ENCODE results near the gene CCDC183.

Gene CCDC183

DNA sequence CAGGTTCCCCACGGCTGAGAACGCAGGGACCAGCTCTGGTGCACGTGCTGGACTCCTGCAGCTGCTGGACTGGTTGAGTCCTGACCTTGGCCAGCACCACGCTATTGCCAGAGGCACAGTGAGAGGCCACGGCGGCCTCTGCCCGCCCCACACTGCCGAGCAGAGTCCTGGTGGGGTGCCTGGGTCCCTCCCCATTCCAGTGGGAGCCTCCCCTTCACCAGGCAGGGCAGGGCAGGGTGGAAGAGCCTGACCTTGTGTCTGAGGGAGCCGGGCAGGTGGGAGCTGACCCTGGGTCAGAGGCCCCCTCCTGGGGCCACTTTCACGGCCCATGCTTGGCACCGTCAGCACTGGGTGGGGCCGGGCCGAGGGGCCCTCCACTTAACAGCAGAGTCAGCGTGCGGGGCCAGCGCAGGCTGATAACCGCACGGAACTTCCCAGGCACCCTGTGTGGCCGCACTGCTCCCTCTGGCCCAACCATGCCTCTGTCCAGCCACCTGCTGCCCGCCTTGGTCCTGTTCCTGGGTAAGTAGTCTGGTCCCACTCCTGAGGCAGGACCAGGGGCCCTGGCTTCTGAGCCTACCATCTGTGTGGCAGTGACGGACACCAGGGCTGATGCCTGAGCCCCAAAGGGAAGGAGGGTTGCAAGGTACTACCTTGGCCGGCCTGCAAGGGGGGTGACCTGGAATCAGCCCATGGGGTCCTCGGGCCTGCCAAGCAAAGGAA is 56.0 kb downstream of the CCDC183 start, which contains the start of gene MAMDC4:
Gene MAMDC4 (plus strand): TSS at position 406 of the 723 bp plus-strand sequence. CDS start 71 bp downstream, at position 477.
- no peak for FAIRE-seq

DNA sequence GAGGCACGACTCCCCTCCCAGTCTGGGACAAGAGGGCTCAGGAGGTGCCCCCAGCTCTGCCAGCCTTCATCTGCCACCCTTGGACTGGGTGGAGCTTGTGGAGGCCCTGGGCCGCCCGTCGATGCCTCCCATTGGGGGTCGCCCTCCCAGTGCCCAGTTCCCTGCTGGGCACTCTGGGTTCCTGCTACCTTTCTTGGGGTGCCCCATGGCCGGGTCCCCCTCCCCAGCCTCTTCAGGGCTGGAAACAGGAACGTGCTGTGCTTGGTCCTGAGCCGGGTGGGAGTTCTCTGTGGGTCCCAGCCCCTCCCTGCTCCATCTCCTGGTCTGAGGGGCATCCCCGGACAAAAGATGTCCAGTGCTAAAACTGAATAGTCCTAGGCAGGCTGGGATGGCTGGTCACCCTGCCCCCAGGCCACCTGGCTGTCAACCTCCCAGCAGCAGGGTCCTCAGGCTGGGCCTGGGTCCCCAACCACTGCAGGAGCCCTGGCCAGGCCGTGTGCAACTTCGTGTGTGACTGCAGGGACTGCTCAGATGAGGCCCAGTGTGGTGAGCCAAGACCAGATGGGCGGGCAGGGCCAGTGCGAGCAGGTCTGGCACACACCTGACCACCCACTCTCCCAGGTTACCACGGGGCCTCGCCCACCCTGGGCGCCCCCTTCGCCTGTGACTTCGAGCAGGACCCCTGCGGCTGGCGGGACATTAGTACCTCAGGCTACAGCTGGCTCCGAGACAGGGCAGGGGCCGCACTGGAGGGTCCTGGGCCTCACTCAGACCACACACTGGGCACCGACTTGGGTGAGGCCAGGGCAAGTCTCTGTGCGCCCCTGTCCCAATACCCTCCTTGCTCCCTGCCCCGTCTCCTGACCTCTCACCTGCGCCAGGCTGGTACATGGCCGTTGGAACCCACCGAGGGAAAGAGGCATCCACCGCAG is 56.8 kb downstream of the CCDC183 start:
- FAIRE-seq: no peak

DNA sequence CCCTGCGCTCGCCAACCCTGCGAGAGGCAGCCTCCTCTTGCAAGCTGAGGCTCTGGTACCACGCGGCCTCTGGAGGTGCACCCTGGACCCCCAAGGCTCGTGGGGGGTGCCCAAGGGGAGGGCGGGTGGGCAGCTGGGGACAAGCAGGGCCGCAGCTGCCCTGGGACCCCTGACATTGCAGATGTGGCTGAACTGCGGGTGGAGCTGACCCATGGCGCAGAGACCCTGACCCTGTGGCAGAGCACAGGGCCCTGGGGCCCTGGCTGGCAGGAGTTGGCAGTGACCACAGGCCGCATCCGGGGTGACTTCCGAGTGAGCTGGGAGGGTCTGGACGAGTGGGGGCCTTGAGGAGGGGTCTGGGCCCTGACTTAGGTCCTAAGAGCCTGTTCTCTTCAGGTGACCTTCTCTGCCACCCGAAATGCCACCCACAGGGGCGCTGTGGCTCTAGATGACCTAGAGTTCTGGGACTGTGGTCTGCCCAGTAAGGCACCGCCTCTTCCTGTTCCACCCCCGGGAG is 57.5 kb downstream of the CCDC183 start:
- no peak for FAIRE-seq

DNA sequence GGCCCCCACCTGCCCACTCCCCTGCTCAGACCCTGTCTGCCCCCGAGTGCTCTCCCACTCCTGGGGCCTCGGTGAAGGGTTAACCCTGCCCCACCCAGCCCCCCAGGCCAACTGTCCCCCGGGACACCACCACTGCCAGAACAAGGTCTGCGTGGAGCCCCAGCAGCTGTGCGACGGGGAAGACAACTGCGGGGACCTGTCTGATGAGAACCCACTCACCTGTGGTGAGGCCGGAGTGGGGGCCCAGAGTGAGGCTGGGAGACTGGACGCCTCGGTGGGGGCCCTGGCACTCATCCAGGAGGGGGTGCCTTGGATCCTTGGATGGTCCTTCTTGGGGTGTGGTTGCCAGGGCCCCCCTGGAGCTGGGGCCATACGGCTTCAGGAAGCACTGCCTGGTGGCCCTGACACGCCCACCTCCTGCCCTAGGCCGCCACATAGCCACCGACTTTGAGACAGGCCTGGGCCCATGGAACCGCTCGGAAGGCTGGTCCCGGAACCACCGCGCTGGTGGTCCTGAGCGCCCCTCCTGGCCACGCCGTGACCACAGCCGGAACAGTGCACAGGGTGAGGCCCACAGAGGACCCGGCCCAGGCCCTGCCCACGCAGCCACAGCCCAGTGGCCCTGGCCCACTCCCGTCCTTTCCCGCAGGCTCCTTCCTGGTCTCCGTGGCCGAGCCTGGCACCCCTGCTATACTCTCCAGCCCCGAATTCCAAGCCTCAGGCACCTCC is 58.1 kb downstream of the CCDC183 start:
- FAIRE-seq: no peak

DNA sequence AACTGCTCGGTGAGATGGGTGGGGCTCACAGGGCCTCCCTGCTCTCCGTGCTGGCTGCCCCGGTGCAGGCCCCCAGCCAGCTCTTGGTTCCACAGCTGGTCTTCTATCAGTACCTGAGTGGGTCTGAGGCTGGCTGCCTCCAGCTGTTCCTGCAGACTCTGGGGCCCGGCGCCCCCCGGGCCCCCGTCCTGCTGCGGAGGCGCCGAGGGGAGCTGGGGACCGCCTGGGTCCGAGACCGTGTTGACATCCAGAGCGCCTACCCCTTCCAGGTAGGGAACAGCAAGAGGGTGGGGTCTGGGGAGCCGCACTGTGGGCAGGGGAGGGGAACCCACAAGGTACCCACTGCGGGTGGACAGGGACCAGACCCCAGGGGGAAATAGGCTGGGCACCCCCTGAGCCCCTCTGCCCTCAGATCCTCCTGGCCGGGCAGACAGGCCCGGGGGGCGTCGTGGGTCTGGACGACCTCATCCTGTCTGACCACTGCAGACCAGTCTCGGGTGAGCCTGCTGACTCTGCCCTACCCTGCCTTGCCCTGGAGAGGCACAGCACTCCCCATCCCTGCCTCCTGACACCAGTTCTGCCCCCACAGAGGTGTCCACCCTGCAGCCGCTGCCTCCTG is 58.8 kb downstream of the CCDC183 start:
- FAIRE-seq: no peak

DNA sequence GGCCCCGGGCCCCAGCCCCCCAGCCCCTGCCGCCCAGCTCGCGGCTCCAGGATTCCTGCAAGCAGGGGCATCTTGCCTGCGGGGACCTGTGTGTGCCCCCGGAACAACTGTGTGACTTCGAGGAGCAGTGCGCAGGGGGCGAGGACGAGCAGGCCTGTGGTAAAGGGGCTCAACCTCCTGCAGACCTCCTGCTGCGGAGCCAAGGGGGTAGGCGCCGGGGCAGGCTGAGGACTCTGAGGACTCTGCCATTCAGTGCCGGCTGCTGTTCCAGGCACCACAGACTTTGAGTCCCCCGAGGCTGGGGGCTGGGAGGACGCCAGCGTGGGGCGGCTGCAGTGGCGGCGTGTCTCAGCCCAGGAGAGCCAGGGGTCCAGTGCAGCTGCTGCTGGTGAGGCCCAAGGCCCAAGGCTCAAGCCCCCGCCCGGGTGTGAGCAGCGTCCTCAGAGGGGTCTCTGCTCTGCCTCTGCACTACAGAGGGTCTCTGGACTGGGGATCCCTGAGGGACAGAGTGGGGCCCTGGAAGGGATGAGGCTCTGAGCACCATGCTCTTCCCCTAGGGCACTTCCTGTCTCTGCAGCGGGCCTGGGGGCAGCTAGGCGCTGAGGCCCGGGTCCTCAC is 59.4 kb downstream of the CCDC183 start:
- no peak for FAIRE-seq

DNA sequence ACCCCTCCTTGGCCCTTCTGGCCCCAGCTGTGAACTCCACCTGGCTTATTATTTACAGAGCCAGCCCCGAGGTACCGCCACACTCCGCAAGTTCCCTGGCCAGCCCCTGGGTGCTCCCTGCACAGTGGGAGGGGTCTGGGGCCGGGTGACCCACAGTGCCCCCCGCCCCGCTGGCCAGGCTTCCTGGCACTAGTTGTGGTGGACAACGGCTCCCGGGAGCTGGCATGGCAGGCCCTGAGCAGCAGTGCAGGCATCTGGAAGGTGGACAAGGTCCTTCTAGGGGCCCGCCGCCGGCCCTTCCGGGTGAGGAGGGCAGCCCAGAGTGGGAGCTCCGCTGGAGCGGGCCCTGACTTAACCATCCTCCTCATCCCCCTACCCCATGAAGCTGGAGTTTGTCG is 59.9 kb downstream of the CCDC183 start:
- FAIRE-seq: no peak

DNA sequence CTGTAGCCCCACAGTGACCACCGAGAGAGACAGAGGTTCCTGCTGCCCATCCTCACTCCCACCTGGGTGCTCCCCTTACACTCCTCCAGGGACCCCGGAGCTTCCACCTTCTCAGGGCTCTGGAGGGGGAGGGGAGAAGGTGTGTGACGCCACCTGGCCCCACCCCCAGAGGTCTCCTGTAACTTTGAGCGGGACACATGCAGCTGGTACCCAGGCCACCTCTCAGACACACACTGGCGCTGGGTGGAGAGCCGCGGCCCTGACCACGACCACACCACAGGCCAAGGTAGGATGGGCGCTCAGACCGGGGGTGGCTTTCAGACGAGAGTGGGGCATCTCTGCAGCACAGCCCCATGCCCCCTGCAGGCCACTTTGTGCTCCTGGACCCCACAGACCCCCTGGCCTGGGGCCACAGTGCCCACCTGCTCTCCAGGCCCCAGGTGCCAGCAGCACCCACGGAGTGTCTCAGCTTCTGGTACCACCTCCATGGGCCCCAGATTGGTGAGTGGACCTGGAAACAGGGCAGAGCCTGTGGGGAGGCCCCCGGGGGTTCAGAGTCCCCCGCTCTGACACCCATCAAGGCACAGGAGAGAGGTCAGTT is 60.5 kb downstream of the CCDC183 start:
- FAIRE-seq: no peak

DNA sequence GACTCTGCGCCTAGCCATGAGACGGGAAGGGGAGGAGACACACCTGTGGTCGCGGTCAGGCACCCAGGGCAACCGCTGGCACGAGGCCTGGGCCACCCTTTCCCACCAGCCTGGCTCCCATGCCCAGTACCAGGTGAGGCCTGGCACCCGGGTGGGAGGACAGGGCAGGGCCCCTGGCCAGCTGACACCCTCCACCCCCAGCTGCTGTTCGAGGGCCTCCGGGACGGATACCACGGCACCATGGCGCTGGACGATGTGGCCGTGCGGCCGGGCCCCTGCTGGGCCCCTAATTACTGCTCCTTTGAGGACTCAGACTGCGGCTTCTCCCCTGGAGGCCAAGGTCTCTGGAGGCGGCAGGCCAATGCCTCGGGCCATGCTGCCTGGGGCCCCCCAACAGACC is 61.0 kb downstream of the CCDC183 start:
- no peak for FAIRE-seq

Measured in islet of Langerhans (tissue), 1 donor.